GM18511 (cell line): ENCODE data around the gene FBXW10.
"Not testable (repeated sequence)": the region's sequence is repeated elsewhere in the genome, so short reads cannot be mapped to it uniquely, and the experiment has no call there.

Experiments used
- ATAC-seq: cut with Tn5 transposase; IDR thresholded peaks from one replicate; pipeline ENCODE4 v1.9.1; 2021; ENCODE audit warnings: mild to moderate bottlenecking, moderate library complexity; ENCODE audit not compliant: unreplicated experiment

Gene FBXW10

GRCh38 chr17:18743699-18744421 is at the start of gene FBXW10:
FBXW10 (plus strand) TSS chr17:18744054; CDS start chr17:18744245, 191 bp downstream.
- not testable (repeated sequence) for ATAC-seq

GRCh38 chr17:18695143-18695542 is 48.7 kb upstream of the FBXW10 start:
- not testable (repeated sequence) for ATAC-seq

- not testable (repeated sequence) for ATAC-seq
These were observed 45.3 kb upstream of the FBXW10 start for GRCh38 chr17:18698473-18699103.

- ATAC-seq: not testable (repeated sequence)
These were observed 37.9 kb upstream of the FBXW10 start for GRCh38 chr17:18705955-18706354.

GRCh38 chr17:18708215-18708614 is 35.6 kb upstream of the FBXW10 start:
- ATAC-seq: not testable (repeated sequence)

- ATAC-seq: not testable (repeated sequence)
These were observed 31.4 kb upstream of the FBXW10 start for GRCh38 chr17:18712354-18712999.

GRCh38 chr17:18718643-18719427 is 25.0 kb upstream of the FBXW10 start:
- not testable (repeated sequence) for ATAC-seq

GRCh38 chr17:18719428-18720110 is 24.3 kb upstream of the FBXW10 start:
- not testable (repeated sequence) for ATAC-seq

- ATAC-seq: not testable (repeated sequence)
These were observed 21.9 kb upstream of the FBXW10 start for GRCh38 chr17:18721775-18722547.

- not testable (repeated sequence) for ATAC-seq
These were observed 21.2 kb upstream of the FBXW10 start for GRCh38 chr17:18722612-18723011.

DNA sequence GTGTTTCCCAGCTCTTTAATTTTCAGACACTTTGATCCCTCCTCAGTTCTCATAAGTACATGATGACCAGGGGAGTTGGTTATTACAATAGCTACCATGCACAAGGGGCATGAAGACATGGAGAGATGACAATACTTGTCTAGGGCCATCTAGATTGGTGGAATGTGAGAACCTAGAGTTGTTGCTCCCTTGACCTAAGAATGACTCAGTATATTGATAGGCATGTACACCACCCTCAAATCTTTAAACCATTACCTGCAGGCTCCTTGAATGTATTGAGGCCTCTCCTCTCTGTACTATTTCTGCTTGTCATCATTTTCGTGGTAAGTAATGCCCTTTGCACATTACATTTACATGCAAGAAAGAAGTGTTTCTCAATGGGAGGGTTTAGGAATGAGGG is 20.3 kb upstream of the FBXW10 start:
- ATAC-seq: not testable (repeated sequence)

DNA sequence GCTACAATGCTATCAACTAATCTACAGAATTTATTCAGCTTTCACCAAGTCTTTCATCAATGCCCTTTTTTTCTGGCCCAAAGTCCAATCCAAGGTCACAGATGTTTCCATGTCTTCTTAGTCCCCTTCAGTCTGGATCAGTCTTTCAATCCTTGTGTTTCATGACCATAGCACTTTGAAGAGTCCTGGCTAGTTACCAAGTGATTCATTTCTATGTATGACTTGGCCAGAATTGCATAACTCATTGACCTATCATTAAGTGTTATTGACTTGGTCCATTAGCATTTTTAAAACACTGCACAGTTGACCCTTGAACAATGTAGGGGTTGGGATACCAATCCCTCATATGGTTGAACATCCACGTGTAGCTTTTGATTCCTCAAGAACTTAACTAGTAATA is 11.4 kb upstream of the FBXW10 start:
- ATAC-seq: not testable (repeated sequence)

DNA sequence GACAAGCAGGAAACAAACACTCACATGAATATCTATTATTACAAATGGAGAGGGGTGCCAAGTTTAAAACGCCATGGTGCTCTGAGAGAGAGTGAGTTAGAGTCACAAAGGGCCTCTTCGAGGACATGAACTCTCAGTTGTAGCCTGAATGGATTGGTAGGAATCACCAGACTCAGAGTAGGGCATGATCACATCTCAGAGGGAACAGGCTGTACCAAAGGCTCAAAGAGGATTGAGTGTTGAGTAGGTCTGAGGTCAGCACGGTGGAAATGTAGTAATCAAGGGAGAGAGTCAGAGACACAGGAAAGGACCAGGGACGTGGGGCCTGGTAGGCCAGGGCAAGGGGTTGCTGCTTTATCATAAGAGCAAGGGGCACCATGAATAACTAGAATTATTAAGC is 10.5 kb upstream of the FBXW10 start:
- not testable (repeated sequence) for ATAC-seq

DNA sequence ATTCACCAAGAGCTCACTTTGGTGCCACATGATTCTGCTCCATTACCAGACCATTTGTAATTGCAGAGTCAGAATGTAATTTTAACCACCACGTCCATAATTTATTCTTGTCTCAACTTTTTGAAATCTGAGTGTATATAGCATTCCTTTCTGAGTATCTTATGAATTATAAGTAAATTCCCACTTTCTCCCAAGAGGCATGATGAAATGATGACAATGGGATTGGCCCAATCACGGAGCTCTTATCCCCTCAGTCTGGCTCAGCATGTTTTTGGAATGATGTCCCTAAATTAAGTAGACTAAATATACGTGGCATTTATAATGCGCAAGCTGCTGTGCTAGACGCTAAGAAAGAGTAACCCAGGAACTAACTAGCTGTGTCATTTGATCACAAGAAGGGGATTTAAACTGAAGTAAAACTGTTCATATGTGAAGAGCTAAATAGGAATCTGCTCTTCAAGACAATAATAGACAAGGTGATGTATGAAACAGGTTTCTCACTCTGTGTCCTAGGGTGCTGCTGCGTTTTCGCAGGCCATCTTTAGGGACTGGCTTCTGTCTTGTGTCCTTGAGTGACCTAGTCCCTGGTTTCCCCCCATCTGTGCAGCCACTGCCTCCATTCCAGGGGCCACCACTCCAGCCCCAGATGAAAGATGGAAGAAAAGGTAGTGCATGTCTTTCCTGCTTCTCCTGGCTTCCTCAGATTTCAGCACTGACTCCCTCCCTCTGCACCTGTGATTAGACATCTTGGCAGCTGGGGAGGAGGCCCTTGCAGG is 4.0 kb upstream of the FBXW10 start:
- ATAC-seq: not testable (repeated sequence)

DNA sequence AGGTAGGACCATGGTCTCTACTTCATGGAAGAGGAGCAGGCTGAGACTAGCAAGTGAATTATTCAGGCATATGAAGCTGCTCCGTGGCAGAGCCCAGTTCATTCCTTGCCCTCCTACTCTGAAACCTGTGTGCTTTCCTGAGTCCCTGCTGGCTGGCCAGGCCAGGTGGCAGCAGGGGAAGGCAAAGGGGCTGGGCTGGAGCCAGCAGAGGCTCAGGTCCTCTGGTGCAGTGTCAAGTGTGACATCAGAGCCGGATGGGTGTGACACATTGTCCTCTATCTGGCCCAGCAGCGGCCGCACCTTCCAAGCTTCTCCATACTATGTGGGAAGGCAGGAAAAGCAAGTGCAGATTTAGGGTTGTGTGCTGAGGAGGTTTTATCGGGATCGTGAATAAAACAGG is 2.6 kb upstream of the FBXW10 start:
- ATAC-seq: not testable (repeated sequence)

DNA sequence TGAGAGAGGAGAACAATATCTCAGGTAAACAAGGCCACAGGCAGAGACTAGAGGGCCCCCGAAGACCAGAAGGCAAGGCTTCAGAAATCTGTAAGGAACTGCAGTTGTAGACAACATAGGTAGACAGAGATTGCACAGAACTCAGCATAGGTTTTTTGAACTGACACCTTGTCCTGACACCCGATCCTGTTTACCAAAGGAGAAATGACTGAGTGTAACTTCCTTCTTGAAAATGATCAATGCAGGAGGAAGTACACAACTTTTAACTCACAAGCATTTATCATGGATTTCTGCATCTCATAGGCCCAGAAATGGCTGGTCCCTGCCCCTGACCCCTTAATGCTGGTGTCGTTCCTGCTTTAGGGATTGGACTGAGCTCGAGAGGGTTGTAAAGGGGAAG is 872 bp downstream of the FBXW10 start:
- not testable (repeated sequence) for ATAC-seq

DNA sequence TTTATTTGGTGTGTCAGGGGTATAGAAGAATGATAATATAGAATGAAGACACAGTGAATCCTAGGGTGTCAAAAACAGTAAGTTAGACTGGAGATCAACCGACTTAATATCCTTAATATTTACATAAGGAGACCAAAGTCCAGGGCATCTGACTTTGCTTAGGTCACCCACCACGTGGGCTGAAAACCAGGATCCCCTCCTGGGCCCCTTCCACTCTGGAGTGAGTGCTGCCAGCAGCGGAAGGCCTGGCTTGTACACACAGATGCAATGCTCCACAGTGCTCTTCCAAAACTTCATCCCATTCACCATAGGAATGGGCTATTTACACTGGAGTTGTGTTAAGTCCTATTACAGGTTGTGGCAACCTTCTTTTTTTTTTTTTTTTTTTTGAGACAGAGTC is 2.7 kb downstream of the FBXW10 start:
- not testable (repeated sequence) for ATAC-seq

GRCh38 chr17:18747501-18747900 is 3.6 kb downstream of the FBXW10 start:
- not testable (repeated sequence) for ATAC-seq

- ATAC-seq: not testable (repeated sequence)
These were observed 6.4 kb downstream of the FBXW10 start for GRCh38 chr17:18750242-18750641.
